Measurements from ENCODE around the gene TRIM66.

DNA sequence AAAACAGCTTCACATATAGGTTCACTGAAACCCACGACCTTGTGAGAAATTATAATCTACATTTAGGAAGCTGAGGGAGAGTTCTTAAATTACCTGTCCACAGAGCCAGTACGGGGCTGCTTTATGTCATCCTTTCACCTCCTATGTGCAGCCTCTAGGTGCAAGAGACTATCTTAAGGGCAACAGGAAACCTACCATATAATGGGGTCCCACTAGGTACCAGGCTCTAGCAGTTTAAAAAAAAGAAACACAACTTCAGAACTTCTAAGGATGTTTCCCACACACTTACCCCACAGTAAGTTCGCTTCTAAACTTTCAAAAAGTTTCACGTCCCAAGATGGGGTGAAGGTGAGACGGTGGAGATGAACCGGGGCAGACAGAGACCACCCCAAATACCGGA is 89.0 kb downstream of the TRIM66 start:
- TF ChIP-seq, protein P1, sequence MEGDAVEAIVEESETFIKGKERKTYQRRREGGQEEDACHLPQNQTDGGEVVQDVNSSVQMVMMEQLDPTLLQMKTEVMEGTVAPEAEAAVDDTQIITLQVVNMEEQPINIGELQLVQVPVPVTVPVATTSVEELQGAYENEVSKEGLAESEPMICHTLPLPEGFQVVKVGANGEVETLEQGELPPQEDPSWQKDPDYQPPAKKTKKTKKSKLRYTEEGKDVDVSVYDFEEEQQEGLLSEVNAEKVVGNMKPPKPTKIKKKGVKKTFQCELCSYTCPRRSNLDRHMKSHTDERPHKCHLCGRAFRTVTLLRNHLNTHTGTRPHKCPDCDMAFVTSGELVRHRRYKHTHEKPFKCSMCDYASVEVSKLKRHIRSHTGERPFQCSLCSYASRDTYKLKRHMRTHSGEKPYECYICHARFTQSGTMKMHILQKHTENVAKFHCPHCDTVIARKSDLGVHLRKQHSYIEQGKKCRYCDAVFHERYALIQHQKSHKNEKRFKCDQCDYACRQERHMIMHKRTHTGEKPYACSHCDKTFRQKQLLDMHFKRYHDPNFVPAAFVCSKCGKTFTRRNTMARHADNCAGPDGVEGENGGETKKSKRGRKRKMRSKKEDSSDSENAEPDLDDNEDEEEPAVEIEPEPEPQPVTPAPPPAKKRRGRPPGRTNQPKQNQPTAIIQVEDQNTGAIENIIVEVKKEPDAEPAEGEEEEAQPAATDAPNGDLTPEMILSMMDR (IDR thresholded peaks at IDR 0.05): no peak
- no peak for TF ChIP-seq POLR2AphosphoS5 (IDR thresholded peaks at IDR 0.05)
- no peak for TF ChIP-seq POLR2A (IDR thresholded peaks at IDR 0.05)
